ENCODE results near the gene MAPK9.

DNA sequence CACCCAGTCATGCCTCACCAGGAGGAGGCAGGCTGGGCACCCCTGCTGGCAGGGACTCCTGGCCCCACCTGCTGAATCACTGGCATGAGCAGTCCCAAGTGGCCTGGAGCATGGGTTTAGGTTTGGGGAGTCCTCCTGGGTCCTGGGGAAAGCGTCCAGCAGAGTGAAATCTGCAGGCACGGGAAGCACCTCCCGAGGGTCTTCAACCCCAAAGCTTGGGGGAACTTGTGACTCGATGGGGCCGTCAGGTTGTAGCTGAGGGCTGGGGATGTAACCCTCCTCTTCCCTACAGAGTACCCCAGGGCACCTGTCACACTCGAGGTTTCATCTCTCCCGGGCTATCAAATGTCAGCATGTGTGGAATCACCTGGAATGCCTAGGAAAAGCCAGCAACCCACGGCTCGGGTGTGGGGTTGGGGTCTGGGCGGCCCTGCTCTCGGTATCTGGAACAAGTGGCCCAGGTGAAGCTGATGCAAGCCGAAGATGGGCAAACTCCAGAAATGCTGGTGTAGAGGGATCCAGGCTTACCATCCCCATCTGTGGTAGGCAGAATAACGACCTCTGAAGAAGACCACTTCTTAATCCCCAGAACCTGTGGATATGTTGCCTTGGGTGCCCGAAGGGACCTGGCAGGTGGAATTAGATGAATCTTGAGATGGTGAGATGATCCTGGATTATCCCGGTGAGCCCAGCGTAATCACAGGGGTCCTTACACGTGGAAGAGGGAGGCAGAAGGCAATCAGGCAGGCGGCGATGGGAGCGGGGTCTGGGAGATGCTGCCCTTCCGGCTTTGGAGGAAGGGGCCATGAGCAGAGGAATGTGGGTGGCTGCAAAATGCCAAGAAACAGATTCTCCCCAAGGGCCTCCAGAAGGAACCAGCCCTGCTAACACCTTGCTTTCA lies 76.8 kb downstream of the MAPK9 start:
- TF ChIP-seq POLR2A (IDR thresholded peaks at IDR 0.05; ENCODE audit: low read depth, low read length) (no peak), POLR2AphosphoS5 (IDR thresholded peaks at IDR 0.05; ENCODE audit: low read depth, low read length) (no peak), TAF1 (IDR thresholded peaks at IDR 0.05; ENCODE audit: low read depth, low read length) (no peak), SPI1 (IDR thresholded peaks at IDR 0.05; ENCODE audit: low read depth, low read length) (no peak), PAX5 (IDR thresholded peaks at IDR 0.05; ENCODE audit: insufficient read depth, low read length, severe bottlenecking) (no peak)

All from GM12891 (cell line).